A673 (cell line): ENCODE measurements around the gene S100A10. TPM values are rescaled to one million over a fixed set of nuclear protein-coding genes. Genes with fewer than 3 reads are reported as not detected.
A peak's percentile ranks its signal among the peaks of the same experiment; 100 is the strongest.

Experiments used
- BruUV-seq: library from RNA; stranded (reverse); fragments of 400-500 nt; replicated peaks from 2 replicates; lab custom pipeline; 2021; lab: Mats Ljungman, UMichigan
- CTCF ChIA-PET: fragments of 300-600 bp; sonication (Branson Sonifier 250); formaldehyde crosslinking; loops from one replicate; lab custom pipeline; 2022; ENCODE audit warnings: antibody characterized with exemption; lab: Charles Lee
- POLR2A ChIA-PET: fragments of 300-600 bp; sonication (Branson Sonifier 250); formaldehyde crosslinking; loops from one replicate; lab custom pipeline; 2022; ENCODE audit warnings: antibody characterized with exemption; ENCODE audit not compliant: low non-redundant PET; lab: Charles Lee
- DNase-seq: peaks from one replicate; pipeline ENCODE4 v3.0.0-alpha.2; 2015; ENCODE audit warnings: low spot score
- H3K27ac ChIP-seq: fragments of 200-600 bp; sonication (generic); 2 replicates; pipeline ENCODE4 v1.5.1; 2016; ENCODE audit warnings: mixed run types, low read depth, mild to moderate bottlenecking, mixed read lengths, antibody characterized with exemption, low read length; ENCODE audit not compliant: poor library complexity, severe bottlenecking
- H3K27me3 ChIP-seq: fragments of 200-600 bp; sonication (generic); replicated peaks from 2 replicates; pipeline ENCODE4 v1.6.1; 2017; ENCODE audit warnings: mixed run types, low read depth, mild to moderate bottlenecking, mixed read lengths, antibody characterized with exemption, low read length; ENCODE audit not compliant: insufficient read depth, poor library complexity
- H3K36me3 ChIP-seq: fragments of 200-600 bp; sonication (generic); 2 replicates; pipeline ENCODE4 v1.6.1; 2016; ENCODE audit warnings: mixed run types, mild to moderate bottlenecking, mixed read lengths, antibody characterized with exemption, low read length; ENCODE audit not compliant: insufficient read depth, poor library complexity, severe bottlenecking
- H3K4me1 ChIP-seq: fragments of 200-600 bp; sonication (generic); 2 replicates; pipeline ENCODE4 v1.6.1; 2017; ENCODE audit warnings: mixed run types, mild to moderate bottlenecking, mixed read lengths, antibody characterized with exemption, low read length; ENCODE audit not compliant: insufficient read depth, poor library complexity, severe bottlenecking
- H3K4me3 ChIP-seq: fragments of 200-600 bp; sonication (generic); 2 replicates; pipeline ENCODE4 v1.5.1; 2016; ENCODE audit warnings: low read depth, mixed run types, mild to moderate bottlenecking, mixed read lengths, low read length; ENCODE audit not compliant: poor library complexity, severe bottlenecking
- H3K9me3 ChIP-seq: fragments of 200-600 bp; sonication (generic); 2 replicates; pipeline ENCODE4 v1.6.1; 2016; ENCODE audit warnings: mixed run types, low read depth, mild to moderate bottlenecking, mixed read lengths, antibody characterized with exemption, low read length; ENCODE audit not compliant: poor library complexity, severe bottlenecking
- EZH2 ChIP-seq: fragments of 200-600 bp; sonication (generic); IDR thresholded peaks from 2 replicates; pipeline ENCODE4 v1.6.1; 2017; ENCODE audit warnings: borderline replicate concordance, low read depth, mild to moderate bottlenecking, mixed read lengths, antibody characterized with exemption, low read length; ENCODE audit not compliant: poor library complexity, severe bottlenecking
- intact Hi-C: fragments of 100-400 bp; cut with micrococcal nuclease; formaldehyde crosslinking; loops from one replicate; pipeline ENCODE4 v1.10.0; 2022; ENCODE audit not compliant: unreplicated experiment
- total RNA-seq: library from RNA; stranded (reverse); gene quantifications from 2 replicates; pipeline ENCODE4 v1.2.3, GENCODE V29; 2021
- TF ChIP-seq, protein P1 (sequence below): fragments of 300-800, 200-600 bp; sonication (generic); conservative IDR thresholded peaks from 2 replicates; pipeline ENCODE4 v1.5.1; 2017; ENCODE audit warnings: low read depth, mild to moderate bottlenecking, antibody characterized with exemption, low read length, moderate library complexity, mixed read lengths

Gene S100A10
- total RNA-seq, 1 experiment from 2014 or later: 42.4 TPM

GRCh38 chr1:151995774-151996173 lies 2.1 kb upstream of the S100A10 start:
- no peak for TF ChIP-seq EZH2
- TF ChIP-seq, protein P1, sequence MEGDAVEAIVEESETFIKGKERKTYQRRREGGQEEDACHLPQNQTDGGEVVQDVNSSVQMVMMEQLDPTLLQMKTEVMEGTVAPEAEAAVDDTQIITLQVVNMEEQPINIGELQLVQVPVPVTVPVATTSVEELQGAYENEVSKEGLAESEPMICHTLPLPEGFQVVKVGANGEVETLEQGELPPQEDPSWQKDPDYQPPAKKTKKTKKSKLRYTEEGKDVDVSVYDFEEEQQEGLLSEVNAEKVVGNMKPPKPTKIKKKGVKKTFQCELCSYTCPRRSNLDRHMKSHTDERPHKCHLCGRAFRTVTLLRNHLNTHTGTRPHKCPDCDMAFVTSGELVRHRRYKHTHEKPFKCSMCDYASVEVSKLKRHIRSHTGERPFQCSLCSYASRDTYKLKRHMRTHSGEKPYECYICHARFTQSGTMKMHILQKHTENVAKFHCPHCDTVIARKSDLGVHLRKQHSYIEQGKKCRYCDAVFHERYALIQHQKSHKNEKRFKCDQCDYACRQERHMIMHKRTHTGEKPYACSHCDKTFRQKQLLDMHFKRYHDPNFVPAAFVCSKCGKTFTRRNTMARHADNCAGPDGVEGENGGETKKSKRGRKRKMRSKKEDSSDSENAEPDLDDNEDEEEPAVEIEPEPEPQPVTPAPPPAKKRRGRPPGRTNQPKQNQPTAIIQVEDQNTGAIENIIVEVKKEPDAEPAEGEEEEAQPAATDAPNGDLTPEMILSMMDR: no peak
- peaks cover 7% of the 10 kb centered on the region for H3K27me3 ChIP-seq
- ChIA-PET POLR2A (no interaction called here), CTCF (interaction anchor here (1.1 to 1.2 kb wide), 2 partner anchors 27 to 62 kb away, joined by 4 to 6 read pairs; no protein-coding TSS in a partner anchor)
- no peak overlapping the region for H3K4me3 ChIP-seq
- H3K27ac ChIP-seq: no peak overlapping the region
- no peaks in the 10 kb centered on the region for H3K9me3 ChIP-seq
- BruUV-seq: no TSS peak
- DNase-seq: no peak
- H3K36me3 ChIP-seq: no peaks in the 10 kb centered on the region
- peaks cover 25% of the 10 kb centered on the region for H3K4me1 ChIP-seq
- intact Hi-C loops: loop anchor here (1.0 kb wide), 1 partner anchor 27 kb away; no protein-coding TSS in a partner anchor

DNA sequence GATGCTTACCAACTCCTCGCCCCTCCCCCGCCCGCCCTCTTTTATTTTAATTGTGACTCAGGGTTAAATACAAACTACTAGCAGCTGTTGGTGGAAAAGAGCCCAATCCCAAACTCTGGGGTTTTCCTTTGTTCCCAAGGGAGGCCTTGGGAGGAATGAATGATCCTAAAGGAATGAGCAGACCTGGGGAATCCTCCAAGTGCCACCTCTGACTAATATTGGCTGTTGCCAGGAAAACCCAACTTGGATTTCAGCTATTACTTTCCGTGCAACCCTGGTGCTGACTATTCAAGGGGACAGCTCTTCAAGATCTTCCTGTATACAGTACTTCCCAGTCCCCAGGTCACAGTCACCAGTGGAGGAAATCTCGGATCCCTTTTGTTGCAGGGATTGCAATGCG lies 1.3 kb upstream of the S100A10 start:
- H3K4me3 ChIP-seq: no peak overlapping the region
- ChIA-PET CTCF (no interaction called here), POLR2A (no interaction called here)
- no peaks in the 10 kb centered on the region for H3K9me3 ChIP-seq
- no peak for TF ChIP-seq EZH2
- TF ChIP-seq, protein P1: no peak
- H3K4me1 ChIP-seq: peaks cover 33% of the 10 kb centered on the region
- DNase-seq: no peak
- H3K27ac ChIP-seq: no peak overlapping the region
- BruUV-seq: no TSS peak
- intact Hi-C loops: no loop called here
- peaks cover 7% of the 10 kb centered on the region for H3K27me3 ChIP-seq
- no peaks in the 10 kb centered on the region for H3K36me3 ChIP-seq

DNA sequence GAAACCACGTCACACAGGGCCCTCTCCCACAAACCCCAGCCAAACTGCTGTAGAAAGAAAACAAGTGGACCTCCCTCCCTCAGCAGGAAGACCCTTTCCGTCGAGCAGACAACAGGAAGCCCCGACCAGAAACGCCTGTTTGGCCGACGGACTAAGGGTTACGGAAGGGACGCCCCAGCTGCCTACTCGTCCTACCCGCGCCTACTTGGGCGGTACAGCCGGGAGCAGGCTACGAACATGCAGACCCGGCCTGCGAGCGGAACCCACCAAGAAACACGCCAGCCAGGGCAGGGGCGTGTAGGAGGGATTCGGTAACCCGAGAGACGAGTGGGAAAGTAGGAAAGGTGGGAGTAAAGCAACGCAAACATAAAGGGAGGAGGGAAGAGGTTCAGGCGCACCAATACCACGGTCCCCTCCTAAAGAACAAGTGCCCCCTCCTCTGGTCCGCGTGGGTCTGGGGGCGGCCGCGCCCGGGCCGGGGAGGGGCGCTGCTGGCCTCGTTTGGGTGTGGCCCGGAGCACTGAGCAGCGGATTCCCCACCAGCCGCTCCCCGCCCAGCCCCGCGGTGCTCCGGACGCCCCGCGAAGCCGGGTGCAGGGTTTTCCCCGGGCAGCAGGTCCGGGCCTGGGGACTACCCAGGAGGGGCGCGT lies 450 bp downstream of the S100A10 start:
- H3K4me1 ChIP-seq: peaks cover 49% of the 10 kb centered on the region
- ChIA-PET POLR2A (no interaction called here), CTCF (interaction anchor here (1.1 kb wide), 1 partner anchor 25 kb away, joined by 3 read pairs; no protein-coding TSS in a partner anchor)
- BruUV-seq: no TSS peak
- H3K27me3 ChIP-seq: peaks cover 7% of the 10 kb centered on the region
- no peaks in the 10 kb centered on the region for H3K9me3 ChIP-seq
- H3K4me3 ChIP-seq: peak overlapping the region; percentile 65
- intact Hi-C loops: no loop called here
- H3K27ac ChIP-seq: no peak overlapping the region
- no peaks in the 10 kb centered on the region for H3K36me3 ChIP-seq
- TF ChIP-seq, protein P1: no peak
- TF ChIP-seq EZH2: peak; percentile 64
- DNase-seq: no peak
